SU-DHL-6 (cell line): Measurements from ENCODE around the gene ENPP4.
"Not testable (repeated sequence)": the region's sequence is repeated elsewhere in the genome, so short reads cannot be mapped to it uniquely, and the experiment has no call there.

Experiments used
- H2AFZ ChIP-seq: fragments of 200-600 bp; sonication (generic); 2 replicates; pipeline ENCODE4 v1.6.1; 2014; ENCODE audit warnings: low read depth, mild to moderate bottlenecking, moderate library complexity, mixed read lengths, antibody characterized with exemption, low read length; ENCODE audit not compliant: severe bottlenecking
- H3F3A ChIP-seq: fragments of 200-600 bp; shearing (Covaris generic); 2 replicates; pipeline ENCODE4 v1.6.0; 2016; ENCODE audit warnings: antibody characterized with exemption, mild to moderate bottlenecking; ENCODE audit not compliant: insufficient read depth
- H3K27ac ChIP-seq: fragments of 200-600 bp; sonication (generic); 2 replicates; pipeline ENCODE4 v1.5.1; 2016; ENCODE audit warnings: low read depth, mild to moderate bottlenecking, low read length, moderate library complexity, mixed read lengths
- H3K27me3 ChIP-seq: fragments of 200-600 bp; sonication (generic), shearing (Covaris generic); 2 replicates; pipeline ENCODE4 v1.6.0; 2014; ENCODE audit warnings: mild to moderate bottlenecking, low read length
- H3K36me3 ChIP-seq: fragments of 200-600 bp; sonication (generic); 2 replicates; pipeline ENCODE4 v1.6.1; 2014; ENCODE audit warnings: mild to moderate bottlenecking, low read length, mixed read lengths
- H3K4me2 ChIP-seq: fragments of 300-600, 200-600 bp; shearing (Covaris generic), sonication (generic); 2 replicates; pipeline ENCODE4 v1.6.0; 2014; ENCODE audit warnings: low read length, low read depth, mild to moderate bottlenecking; ENCODE audit not compliant: poor library complexity, severe bottlenecking
- H3K4me3 ChIP-seq: fragments of 200-600 bp; sonication (generic); 2 replicates; pipeline ENCODE4 v1.5.1; 2014; ENCODE audit warnings: antibody characterized with exemption, low read length, mild to moderate bottlenecking, mixed read lengths; ENCODE audit not compliant: insufficient read depth, poor library complexity, severe bottlenecking
- H3K79me2 ChIP-seq: fragments of 200-600 bp; sonication (generic); 2 replicates; pipeline ENCODE4 v1.6.1; 2014; ENCODE audit warnings: mild to moderate bottlenecking, low read length, moderate library complexity; ENCODE audit not compliant: insufficient read depth
- H3K9ac ChIP-seq: fragments of 200-600 bp; sonication (generic); 2 replicates; pipeline ENCODE4 v1.7.0; 2014; ENCODE audit warnings: mild to moderate bottlenecking, low read length
- H3K9me2 ChIP-seq: fragments of 200-600 bp; sonication (generic); replicated peaks from 2 replicates; pipeline ENCODE4 v1.6.1; 2014; ENCODE audit warnings: low read length; ENCODE audit not compliant: insufficient read depth
- H3K9me3 ChIP-seq: fragments of 200-600 bp; sonication (generic); 2 replicates; pipeline ENCODE4 v1.6.1; 2014; ENCODE audit warnings: low read length, mixed read lengths; ENCODE audit not compliant: insufficient read depth
- H4K20me1 ChIP-seq: fragments of 200-600 bp; sonication (generic); 2 replicates; pipeline ENCODE4 v1.6.1; 2014; ENCODE audit warnings: low read depth, mild to moderate bottlenecking, antibody characterized with exemption, low read length, moderate library complexity, mixed read lengths
- CTCF ChIP-seq: fragments of 200-600 bp; sonication (generic); IDR thresholded peaks from one replicate; pipeline ENCODE4 v1.5.1; 2017; ENCODE audit warnings: antibody characterized with exemption, mild to moderate bottlenecking, low read length, moderate library complexity; ENCODE audit not compliant: insufficient read depth, poor library complexity, severe bottlenecking
- EZH2phosphoT487 ChIP-seq: fragments of 200-600 bp; sonication (generic), shearing (Covaris generic); conservative IDR thresholded peaks from 2 replicates; pipeline ENCODE4 v1.6.1; 2018; ENCODE audit warnings: mild to moderate bottlenecking, antibody characterized with exemption, low read length, moderate library complexity, mixed read lengths

Gene ENPP4

GRCh38 chr6:46129629-46130511 lies at the start of gene ENPP4:
ENPP4 (plus strand) TSS chr6:46129989; CDS start chr6:46139584, 9,595 bp downstream.
- peak within 1 kb of the TSS; percentile 94 for H3K4me3 ChIP-seq
- peak within 1 kb of the TSS; percentile 50 for H3K27ac ChIP-seq
- peaks cover 43% of the 10 kb centered on the region for H3K79me2 ChIP-seq
- peak within 1 kb of the TSS; percentile 81 for H3K9ac ChIP-seq
- H3K9me2 ChIP-seq, result no peaks in the 10 kb centered on the region
- H3K36me3 ChIP-seq, result no peaks in the 10 kb centered on the region
- peaks cover 13% of the 10 kb centered on the region for H3F3A ChIP-seq
- peak within 1 kb of the TSS; percentile 98 for H2AFZ ChIP-seq
- H3K9me3 ChIP-seq, result no peaks in the 10 kb centered on the region
- no peaks in the 10 kb centered on the region for H3K27me3 ChIP-seq
- H3K4me2 ChIP-seq, result peak within 1 kb of the TSS; percentile 85
- TF ChIP-seq CTCF, result no peak
- no peak for TF ChIP-seq EZH2phosphoT487
- peaks cover 15% of the 10 kb centered on the region for H4K20me1 ChIP-seq

- Histone ChIP-seq H4K20me1 (no peaks in the 10 kb centered on the region), H3K9ac (no peak overlapping the region), H3K9me2 (no peaks in the 10 kb centered on the region), H3K79me2 (no peaks in the 10 kb centered on the region), H3K27ac (no peak overlapping the region), H2AFZ (no peak overlapping the region), H3K4me2 (no peak overlapping the region), H3F3A (no peaks in the 10 kb centered on the region), H3K27me3 (no peaks in the 10 kb centered on the region), H3K9me3 (no peaks in the 10 kb centered on the region), H3K4me3 (no peak overlapping the region), H3K36me3 (no peaks in the 10 kb centered on the region)
- TF ChIP-seq CTCF (no peak), EZH2phosphoT487 (no peak)
Observed at GRCh38 chr6:46080111-46080510, 49.7 kb upstream of the ENPP4 start.

- not testable (repeated sequence) for H3K4me2 ChIP-seq, H3F3A ChIP-seq, H3K9me2 ChIP-seq, H3K27me3 ChIP-seq, H3K9ac ChIP-seq, H3K36me3 ChIP-seq, H3K27ac ChIP-seq, H3K79me2 ChIP-seq, H3K9me3 ChIP-seq, H3K4me3 ChIP-seq, H4K20me1 ChIP-seq, H2AFZ ChIP-seq
Observed at GRCh38 chr6:46085688-46086087, 44.1 kb upstream of the ENPP4 start.
